NCI-H460 (cell line): Measurements from ENCODE around the gene HAUS5. TPM values are rescaled to one million over a fixed set of nuclear protein-coding genes. Genes with fewer than 3 reads are reported as not detected.
A peak's percentile ranks its signal among the peaks of the same experiment; 100 is the strongest.
"Not testable (repeated sequence)": the region's sequence is repeated elsewhere in the genome, so short reads cannot be mapped to it uniquely, and the experiment has no call there.

ENCODE experiments used
- DNase-seq: peaks from one replicate; pipeline ENCODE4 v3.0.0-alpha.2; 2016; ENCODE audit warnings: low read depth; ENCODE audit errors: extremely low read depth
- total RNA-seq: library from RNA; depleted of rRNA; stranded (reverse); fragments of >200 nt; shearing (Covaris generic); gene quantifications from 2 replicates; pipeline ENCODE4 v1.2.3, GENCODE V29; 2014

The HAUS5 gene
- total RNA-seq, 1 experiment from 2014 or later, result 9.9 TPM

- DNase-seq, result no peak
Measured at GRCh38 chr19:35642312-35642711, 29.8 kb downstream of the HAUS5 start.

- no peak for DNase-seq
Measured at GRCh38 chr19:35642798-35643254, 30.3 kb downstream of the HAUS5 start.

GRCh38 chr19:35643255-35644205 is 31.0 kb downstream of the HAUS5 start:
- peak; percentile 81 for DNase-seq

GRCh38 chr19:35644206-35644986 is 31.9 kb downstream of the HAUS5 start:
- peak; percentile 93 for DNase-seq

- DNase-seq, result peak; percentile 57
Measured at GRCh38 chr19:35644987-35645679, 32.6 kb downstream of the HAUS5 start.

- DNase-seq, result no peak
Measured at GRCh38 chr19:35645680-35646511, 33.4 kb downstream of the HAUS5 start.

- peak; percentile 98 for DNase-seq
Measured at GRCh38 chr19:35648017-35648961, 35.8 kb downstream of the HAUS5 start, which contains the start of gene COX6B1. Gene COX6B1 (plus strand): TSS chr19:35648323. CDS start chr19:35651244, 2,921 bp downstream.

GRCh38 chr19:35650581-35650980 is 38.0 kb downstream of the HAUS5 start:
- no peak for DNase-seq

GRCh38 chr19:35654828-35655227 is 42.3 kb downstream of the HAUS5 start:
- not testable (repeated sequence) for DNase-seq

- DNase-seq, result no peak
Measured at GRCh38 chr19:35655600-35655999, 43.1 kb downstream of the HAUS5 start.

GRCh38 chr19:35656700-35657099 is 44.2 kb downstream of the HAUS5 start:
- DNase-seq, result no peak

- no peak for DNase-seq
Measured at GRCh38 chr19:35657904-35658700, 45.6 kb downstream of the HAUS5 start.

GRCh38 chr19:35661995-35662340 is 49.4 kb downstream of the HAUS5 start:
- no peak for DNase-seq

- DNase-seq, result no peak
Measured at GRCh38 chr19:35663981-35664380, 51.4 kb downstream of the HAUS5 start.

GRCh38 chr19:35665157-35665556 is 52.6 kb downstream of the HAUS5 start:
- DNase-seq, result no peak

- DNase-seq, result no peak
Measured at GRCh38 chr19:35665604-35666003, 53.1 kb downstream of the HAUS5 start.

- no peak for DNase-seq
Measured at GRCh38 chr19:35666251-35666913, 53.8 kb downstream of the HAUS5 start, which contains the start of gene UPK1A. Gene UPK1A (plus strand): TSS chr19:35666517. CDS start chr19:35666813, 296 bp downstream.
